ENCODE measurements around the gene SPPL2C. TPM values are rescaled to one million over a fixed set of nuclear protein-coding genes. Genes with fewer than 3 reads are reported as not detected.

SPPL2C gene
- total and polyA plus RNA-seq, 2 of the 13 experiments (the other 11 are each of a cell fraction or from before 2014, with no cell fraction given): not detected

Other genes with a start within 250 kb of the SPPL2C start
- gene CRHR1, start 60.6 kb upstream of the SPPL2C start, total RNA-seq (2016; rRNA removed; fragmentation: Illumina TruSeq; extraction: Trizol): not detected in 2 replicates
- gene CRHR1, start 60.6 kb upstream of the SPPL2C start, polyA plus RNA-seq (2011; rRNA removed): not detected in 2 replicates
- 2.1 and 3.6 TPM in 2 replicates for gene MAPT, start 49.7 kb downstream of the SPPL2C start, total RNA-seq (2016; rRNA removed; fragmentation: Illumina TruSeq; extraction: Trizol)
- 2.8 and 3.3 TPM in 2 replicates for gene MAPT, start 49.7 kb downstream of the SPPL2C start, polyA plus RNA-seq (2011; rRNA removed)
- not detected in 2 replicates for gene STH, start 154.4 kb downstream of the SPPL2C start, total RNA-seq (2016; rRNA removed; fragmentation: Illumina TruSeq; extraction: Trizol)
- 0.37 TPM in 1 of 2 replicates, not detected in the other for gene STH, start 154.4 kb downstream of the SPPL2C start, polyA plus RNA-seq (2011; rRNA removed)

All from HepG2 (cell line).